ENCODE results near the gene TBKBP1.

Gene TBKBP1

DNA sequence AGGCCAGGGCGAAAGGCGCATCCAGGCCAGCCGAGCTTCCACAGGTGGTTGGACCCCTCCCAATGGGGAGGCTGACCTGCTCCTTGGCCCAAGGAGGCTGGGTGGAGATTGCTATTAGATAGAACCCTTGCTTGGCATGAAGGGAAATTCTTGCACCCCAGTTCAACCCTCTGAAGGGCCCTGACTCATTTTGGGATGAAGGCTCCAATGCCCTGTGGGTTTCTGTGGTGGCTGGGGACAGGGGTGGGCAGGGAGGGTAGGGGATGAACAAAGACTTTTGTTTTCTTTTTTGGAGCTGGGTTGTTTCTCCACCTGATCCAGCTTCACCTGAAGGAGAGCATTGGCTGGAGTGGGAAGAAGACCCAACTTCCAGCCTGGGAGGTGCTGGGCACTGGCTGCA is 22.4 kb downstream of the TBKBP1 start:
- no peak for DNase-seq

DNA sequence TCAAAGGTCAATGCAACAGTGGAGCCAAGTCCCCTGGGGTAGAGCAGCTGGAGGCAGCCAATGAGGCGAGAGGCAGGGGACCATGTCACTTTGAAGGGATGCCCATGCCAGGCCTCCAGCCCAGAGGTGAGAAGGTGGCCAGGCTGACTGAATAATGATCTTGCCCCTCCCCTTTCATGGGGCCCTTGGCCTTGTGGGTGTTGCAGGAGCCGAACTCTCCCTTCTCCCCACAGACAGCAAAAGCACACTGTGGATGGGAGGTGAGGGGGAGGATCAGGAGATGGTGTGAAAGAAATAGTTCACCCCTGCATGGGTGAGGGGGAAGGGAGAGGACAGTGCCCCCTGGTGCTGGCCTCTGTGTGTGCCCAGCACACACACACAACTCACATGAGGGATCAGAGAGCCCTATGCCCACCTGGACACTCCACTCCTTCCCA is 23.3 kb downstream of the TBKBP1 start:
- DNase-seq, result no peak

DNA sequence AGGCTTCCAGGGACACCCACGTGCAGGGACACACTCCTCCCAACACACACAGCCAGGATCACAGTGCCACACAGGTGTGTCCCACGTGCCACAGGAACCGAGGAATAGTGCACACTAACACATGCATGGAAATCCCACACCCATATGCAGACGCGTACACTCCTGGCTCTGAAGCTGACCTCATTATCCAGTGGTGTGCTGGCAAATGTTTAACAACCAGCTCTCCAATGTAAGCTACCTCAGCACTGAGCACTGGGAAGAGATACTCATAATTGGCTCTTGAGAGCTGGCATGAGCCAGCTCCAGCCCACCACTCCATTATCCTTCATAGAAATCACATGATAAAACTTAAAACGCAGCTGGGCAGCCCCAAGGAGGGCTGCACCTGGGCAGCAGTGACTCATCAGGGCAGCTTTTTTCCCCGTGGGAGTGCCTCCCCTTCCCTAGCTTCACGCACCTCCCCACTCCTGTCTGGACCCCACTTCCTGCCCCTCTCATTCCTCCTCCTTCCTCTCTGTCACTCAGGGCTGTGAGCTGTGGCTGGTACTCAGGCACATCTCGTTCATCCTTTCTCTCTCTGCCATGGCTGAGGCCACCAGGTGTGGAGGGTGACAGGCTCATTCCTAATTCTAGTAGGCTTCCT is 24.1 kb downstream of the TBKBP1 start:
- no peak for DNase-seq

DNA sequence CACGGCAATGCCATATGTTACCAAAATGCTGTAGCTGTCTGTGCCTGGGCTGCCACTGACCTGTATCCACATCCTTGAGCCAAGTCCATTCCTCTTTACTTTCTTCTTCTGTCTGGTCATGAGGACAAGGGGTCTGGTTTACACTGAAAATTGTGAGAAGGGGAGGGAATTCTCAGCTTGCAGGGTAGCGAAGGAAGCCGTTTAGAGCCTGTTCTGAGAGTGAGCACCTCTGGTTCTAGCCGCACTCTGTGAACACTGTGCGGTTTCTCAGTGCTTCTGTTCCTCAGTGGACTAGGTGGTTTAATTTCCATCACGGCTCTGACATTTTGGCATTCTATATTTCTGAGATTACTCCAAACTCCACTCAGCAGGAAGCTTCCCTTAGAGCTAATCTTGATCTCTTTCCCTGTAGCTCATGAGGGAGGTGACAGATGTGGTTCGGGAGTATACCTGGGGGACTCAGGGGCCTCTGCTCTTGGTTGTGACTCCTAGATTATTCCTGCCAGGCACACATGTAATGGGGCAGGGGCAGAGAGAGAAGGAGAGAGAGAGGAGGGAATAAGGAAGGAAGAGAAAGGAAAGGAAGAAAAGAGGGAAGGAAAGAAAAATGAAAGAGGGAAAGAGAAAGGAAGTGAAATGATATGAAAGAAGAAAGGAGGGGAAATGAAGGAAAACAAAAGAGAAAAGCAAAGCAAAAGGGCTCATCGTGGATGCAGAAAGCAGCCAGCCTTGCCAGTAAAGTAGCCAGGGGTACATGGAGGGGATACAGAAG is 24.9 kb downstream of the TBKBP1 start:
- DNase-seq, result no peak

DNA sequence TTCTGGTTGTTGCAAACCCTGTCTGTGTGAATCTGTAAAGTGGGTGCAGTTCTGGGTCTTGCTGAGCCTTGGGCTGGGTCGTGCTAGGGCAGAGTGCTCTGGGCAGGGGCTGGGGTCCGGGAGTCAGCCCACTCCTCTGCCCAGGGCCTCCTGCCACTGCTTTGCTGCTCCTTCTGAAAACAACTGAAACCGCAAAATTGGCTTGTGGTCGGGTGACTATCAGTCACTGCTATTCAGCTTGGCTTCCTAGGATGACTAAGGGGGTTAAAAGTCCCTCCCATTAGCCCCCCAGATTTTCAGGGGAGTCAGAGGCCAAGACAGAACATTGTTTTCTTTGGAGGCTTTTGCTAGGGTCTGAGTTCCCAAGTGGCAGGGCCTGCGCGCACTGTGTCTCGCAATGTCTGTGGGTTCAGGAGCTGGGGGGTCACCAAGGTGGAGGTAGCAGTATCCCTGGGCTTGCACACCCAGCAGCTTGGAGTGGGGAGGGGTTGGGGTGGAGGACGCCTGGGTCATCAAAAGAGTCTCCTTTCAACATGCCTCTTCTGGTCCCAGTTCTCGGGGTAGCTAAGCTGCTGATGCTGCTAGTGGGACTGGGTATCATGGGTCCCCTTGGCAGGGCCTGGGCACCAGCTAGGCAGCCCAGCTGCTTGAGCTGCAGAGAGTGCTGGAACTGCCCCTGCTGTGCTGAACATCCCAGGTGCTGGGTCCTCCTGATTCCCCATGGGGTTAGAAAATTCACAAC is 25.6 kb downstream of the TBKBP1 start:
- peak; percentile 72 to 73 for DNase-seq

- DNase-seq, result no peak
Observed at GRCh38 chr17:47720196-47720595, 26.2 kb downstream of the TBKBP1 start.

GRCh38 chr17:47720754-47721533 is 27.0 kb downstream of the TBKBP1 start:
- peak; percentile 92 to 95 for DNase-seq

- no peak for DNase-seq
Observed at GRCh38 chr17:47721725-47722124, 27.8 kb downstream of the TBKBP1 start.

GRCh38 chr17:47724705-47725104 is 30.7 kb downstream of the TBKBP1 start:
- no peak for DNase-seq

- DNase-seq, result no peak
Observed at GRCh38 chr17:47725446-47726111, 31.6 kb downstream of the TBKBP1 start.

DNA sequence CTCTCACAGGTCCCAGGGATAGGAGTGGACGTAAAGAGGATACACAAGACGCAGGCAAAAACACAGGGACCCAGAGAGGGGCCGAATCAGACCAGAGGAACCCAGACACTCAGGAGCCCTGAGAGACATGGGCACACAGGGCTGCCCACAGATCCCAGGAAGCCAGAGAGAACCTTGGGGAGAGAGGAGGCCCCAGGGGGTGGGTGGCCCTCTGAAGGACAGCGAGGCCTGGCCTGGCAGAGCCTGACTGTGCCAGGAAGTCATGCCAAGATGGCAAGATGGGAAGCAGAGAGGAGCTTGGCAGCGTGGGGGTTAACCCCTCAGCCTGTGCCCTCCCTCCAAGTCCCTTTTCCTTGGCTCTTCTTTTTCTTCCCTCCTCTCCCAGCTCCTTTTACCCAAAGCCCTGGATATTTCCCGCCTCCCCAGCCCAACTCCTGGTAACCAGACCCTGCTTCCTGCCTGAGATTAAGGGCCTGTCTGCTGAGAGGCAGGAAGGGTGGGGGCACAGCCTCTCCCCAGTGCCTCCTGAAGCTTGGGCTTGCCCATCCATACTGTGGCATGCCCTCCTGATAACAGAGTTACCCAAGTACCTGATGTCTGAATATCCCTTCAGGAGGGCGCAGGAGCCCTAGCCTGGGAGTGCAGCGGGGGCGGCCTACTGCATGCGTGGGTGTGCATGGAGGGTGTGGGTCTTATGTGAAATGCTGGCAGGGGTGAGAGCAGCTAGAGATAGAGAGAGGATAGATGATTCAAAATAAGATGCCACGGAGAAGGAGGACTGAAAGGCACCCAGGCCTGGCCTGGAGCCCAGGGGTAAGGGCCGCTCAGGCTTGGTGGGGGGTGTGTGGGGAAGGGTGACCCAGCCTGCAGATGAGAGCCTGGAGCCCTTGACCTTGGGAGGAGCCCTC is 33.1 kb downstream of the TBKBP1 start:
- no peak for DNase-seq

- no peak for DNase-seq
Observed at GRCh38 chr17:47727704-47728036, 33.7 kb downstream of the TBKBP1 start.

GRCh38 chr17:47728214-47728877 is 34.4 kb downstream of the TBKBP1 start:
- DNase-seq, result no peak

- no peak for DNase-seq
Observed at GRCh38 chr17:47729476-47729875, 35.5 kb downstream of the TBKBP1 start.

DNA sequence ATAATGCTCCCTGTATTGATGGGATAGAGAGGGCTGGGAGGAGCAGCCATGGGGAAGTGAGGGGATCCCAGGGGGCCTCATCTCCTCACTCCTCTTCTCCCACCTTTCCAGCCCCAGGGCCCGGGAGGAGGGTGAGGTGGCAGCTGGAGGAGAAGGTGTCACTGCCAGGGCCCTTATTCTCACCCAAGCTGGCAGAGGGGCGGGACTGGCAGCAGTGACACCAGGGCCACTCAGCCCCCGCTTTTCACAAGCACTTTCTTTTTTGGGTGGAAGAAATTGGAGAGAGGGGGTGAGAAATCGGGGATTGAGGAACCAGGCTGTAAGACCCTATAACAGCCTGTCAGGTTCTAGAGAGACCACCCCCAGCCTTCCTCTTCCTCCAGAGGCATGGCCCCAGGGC is 36.7 kb downstream of the TBKBP1 start:
- no peak for DNase-seq

- no peak for DNase-seq
Observed at GRCh38 chr17:47731396-47731795, 37.4 kb downstream of the TBKBP1 start.

DNA sequence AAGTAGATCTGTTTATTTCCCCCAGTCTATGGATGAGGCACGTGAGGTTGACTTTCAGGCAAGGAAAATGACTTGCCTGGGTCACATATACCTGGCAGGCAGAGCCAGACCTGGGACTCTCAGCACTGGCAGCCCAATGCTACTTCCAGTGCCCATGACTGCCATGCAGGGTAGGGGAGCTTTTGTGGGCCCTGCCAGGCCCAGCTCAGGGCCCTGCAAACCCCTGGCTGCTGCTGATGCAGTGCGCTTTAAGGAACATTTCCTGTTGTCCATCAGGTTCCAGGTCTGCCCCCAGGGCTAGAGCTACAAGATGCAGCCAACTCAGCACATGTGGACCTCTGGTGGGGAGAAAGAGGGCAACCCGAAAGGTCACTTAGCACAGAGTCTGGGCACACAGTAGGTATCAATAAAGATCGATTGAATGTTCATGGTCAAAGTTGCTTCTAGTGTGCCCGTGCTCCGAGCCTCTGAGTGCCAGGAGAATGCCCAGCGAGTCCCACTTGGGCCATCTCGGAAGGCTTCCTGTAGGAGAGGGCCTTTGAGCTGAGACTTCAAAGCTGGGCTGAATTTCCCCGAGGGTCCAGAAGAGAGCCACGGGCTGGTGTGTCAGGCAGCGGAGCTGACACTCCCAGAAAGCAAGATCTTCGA is 38.6 kb downstream of the TBKBP1 start:
- no peak for DNase-seq

GRCh38 chr17:47733047-47733673 is 39.2 kb downstream of the TBKBP1 start, which contains the start of gene TBX21:
Gene TBX21, plus strand, starts transcription at chr17:47733236. Its CDS starts 219 bp downstream, at chr17:47733455.
- peak; percentile 86 for DNase-seq

GRCh38 chr17:47733674-47734410 is 39.9 kb downstream of the TBKBP1 start:
- no peak for DNase-seq
